GM19238 (cell line): ENCODE results near the gene G6PC1.
"Not testable (repeated sequence)": the region's sequence is repeated elsewhere in the genome, so short reads cannot be mapped to it uniquely, and the experiment has no call there.

Experiments used
- DNase-seq: peaks from one replicate; pipeline ENCODE4 v3.0.0; 2011; ENCODE audit warnings: low spot score; ENCODE audit not compliant: insufficient read length

Gene G6PC1

GRCh38 chr17:42873932-42874695 lies 26.5 kb upstream of the G6PC1 start:
- DNase-seq, result not testable (repeated sequence)

DNA sequence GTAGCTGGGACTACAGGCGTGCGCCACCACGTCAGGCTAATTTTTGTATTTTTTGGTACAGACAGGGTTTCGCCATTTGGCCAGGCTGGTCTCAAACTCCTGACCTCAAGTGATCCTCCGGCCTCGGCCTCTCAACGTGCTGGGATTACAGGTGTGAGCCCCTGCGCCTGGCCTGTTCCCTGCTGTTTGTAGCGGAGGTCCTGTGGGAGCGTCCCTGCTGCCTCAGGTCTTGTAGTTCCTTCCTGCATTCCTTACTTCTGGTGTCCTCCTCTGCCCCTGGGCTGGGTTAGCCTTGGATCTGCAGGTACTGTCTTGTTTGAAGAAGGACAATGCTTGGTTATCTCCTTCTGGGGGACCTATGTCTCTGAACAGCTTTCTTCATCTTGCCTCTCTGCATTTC lies 23.6 kb upstream of the G6PC1 start:
- no peak for DNase-seq

GRCh38 chr17:42878123-42878880 lies 22.3 kb upstream of the G6PC1 start:
- no peak for DNase-seq

- DNase-seq, result no peak
These were observed 21.5 kb upstream of the G6PC1 start for GRCh38 chr17:42878924-42879595.

GRCh38 chr17:42879596-42879985 lies 21.0 kb upstream of the G6PC1 start:
- DNase-seq, result no peak

DNA sequence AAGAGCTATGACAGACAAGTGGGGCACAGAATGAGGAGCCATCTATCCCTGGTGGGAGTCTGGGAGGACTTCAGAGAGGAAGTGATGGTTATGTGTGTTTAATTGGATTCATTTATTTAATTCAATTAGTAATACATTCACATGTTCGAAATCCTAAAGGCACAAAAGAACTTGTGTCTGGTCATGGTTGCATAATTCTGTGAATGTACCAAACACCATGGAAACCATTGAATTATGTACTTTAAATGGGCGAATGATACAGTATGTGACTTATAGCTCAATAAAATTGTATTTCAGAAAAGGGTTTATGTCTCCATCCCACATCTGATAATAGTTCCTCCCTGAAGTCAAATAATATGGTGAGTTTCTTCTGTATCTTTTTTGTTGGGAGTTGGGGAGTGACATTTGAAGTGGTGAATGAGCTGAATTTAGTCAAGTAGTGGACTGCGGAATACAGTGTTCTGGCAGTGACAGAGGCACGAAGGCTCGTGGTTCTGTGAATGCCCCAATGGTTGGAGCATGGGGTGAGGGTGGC lies 19.8 kb upstream of the G6PC1 start:
- no peak for DNase-seq

GRCh38 chr17:42881706-42882105 lies 18.9 kb upstream of the G6PC1 start:
- DNase-seq, result not testable (repeated sequence)

- DNase-seq, result no peak
These were observed 18.4 kb upstream of the G6PC1 start for GRCh38 chr17:42882166-42882565.

- no peak for DNase-seq
These were observed 16.6 kb upstream of the G6PC1 start for GRCh38 chr17:42883802-42884558.

GRCh38 chr17:42885806-42886205 lies 14.8 kb upstream of the G6PC1 start:
- not testable (repeated sequence) for DNase-seq

DNA sequence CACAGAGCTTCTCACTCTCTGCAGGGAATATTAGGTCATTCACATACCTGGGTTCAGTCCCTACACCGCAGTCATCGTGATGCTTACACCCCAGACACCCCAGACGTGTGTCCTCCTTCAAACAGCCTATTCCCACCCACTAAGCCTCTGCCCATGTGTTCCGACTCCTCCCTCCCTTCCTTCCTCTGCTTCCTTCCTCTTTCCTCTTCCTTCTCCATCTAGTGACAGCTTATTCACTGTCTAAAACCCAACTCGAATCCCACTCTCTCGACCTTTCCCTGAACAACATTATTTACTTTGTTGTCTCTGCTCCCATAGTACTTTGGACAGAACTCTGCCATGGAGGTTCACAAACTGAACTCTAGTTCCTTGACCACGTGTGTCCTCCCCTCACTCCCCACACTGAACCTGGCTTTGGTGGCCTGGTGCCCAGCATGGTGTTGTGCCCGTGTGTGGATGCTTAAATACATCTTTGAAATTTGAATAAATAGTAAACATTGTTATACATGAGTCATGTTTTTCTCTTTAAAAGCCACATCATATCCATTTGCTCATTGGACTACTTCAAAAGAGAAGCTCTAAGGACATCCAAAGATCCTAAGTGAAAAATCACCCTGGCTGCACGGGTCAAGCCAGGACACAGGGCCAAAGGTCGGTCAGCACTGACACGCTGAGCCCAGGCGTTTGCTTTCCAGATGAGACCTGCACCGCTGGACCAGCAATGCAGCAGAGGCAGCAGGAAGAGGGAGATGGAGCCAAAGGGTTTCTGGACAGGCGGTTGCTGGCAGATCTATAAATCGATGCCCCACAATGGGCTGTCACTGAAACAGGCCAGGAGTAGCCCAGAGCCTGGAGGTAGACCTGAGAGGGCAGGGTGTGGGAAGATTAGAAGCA lies 14.1 kb upstream of the G6PC1 start:
- DNase-seq, result no peak

GRCh38 chr17:42889809-42890208 lies 10.8 kb upstream of the G6PC1 start:
- no peak for DNase-seq

GRCh38 chr17:42891539-42892152 lies 9.0 kb upstream of the G6PC1 start:
- DNase-seq, result no peak

- no peak for DNase-seq
These were observed 7.2 kb upstream of the G6PC1 start for GRCh38 chr17:42893359-42893758.

DNA sequence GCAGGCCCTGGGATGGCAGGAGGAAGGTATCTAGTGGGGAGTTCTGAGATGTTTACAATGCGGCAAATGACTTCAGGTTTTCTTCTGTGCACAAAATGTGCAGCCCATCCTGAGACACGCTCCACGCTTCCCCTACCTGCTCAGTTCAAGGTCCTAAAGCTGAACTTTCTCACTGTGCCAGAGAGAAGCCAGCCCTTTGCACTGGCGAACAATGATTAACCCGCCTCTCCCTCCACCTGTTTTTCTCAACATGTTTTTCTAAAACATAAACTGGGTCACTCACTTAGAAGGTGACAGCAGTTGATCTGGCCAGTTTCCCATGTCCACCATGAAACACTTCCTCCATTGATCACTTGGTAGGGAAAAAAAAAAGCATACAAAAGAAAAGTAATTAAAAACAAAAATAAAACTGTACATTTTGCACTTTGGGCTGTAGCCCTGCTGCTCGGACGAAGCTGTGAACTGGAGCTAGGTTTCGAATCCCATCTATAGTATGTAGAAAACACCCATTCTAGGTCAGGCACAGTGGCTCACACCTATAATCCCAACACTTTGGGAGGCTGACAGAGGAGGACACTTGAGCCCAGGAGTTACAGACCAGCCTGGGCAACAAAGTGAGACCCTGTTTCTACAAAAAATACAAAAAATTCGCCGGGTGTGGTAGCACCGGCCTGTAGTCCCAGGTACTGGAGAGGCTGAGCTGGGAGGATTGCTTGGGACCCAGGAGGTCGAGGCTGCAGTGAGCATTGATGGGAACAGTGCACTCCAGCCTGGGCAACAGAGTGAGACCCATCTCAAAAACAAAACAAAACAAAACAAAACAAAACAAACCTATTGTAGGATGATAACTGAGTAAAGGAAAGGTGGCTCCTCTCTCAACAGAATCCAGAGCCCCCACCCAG lies 6.1 kb upstream of the G6PC1 start:
- no peak for DNase-seq

GRCh38 chr17:42895185-42895555 lies 5.4 kb upstream of the G6PC1 start:
- DNase-seq, result no peak

DNA sequence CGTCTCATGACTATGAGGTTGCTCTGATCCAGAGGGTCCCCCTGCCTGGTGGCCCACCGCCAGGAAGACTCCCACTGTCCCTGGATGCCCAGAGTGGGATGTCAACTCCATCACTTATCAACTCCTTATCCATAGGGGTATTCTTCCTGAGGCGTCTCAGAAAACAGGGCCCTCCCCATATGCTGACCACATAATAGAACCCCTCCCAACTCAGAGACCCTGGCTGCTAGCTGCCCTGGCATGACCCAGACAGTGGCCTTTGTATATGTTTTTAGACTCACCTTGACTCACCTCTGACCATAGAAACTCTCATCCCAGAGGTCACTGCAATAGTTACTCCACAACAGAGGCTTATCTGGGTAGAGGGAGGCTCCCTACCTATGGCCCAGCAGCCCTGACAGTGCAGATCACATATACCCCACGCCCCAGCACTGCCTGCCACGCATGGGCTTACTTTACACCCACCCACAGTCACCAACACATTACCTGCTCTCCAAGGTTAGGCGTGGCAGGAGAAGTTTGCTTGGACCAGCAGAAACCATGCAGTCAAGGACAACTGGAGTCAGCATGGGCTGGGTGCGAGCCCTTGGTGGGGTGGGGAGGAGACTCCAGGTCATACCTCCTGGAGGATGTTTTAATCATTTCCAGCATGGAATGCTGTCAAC lies 2.3 kb upstream of the G6PC1 start:
- no peak for DNase-seq

- not testable (repeated sequence) for DNase-seq
These were observed 618 bp upstream of the G6PC1 start for GRCh38 chr17:42899981-42900380.
